PC-9 (cell line): ENCODE measurements around the gene PDE3A.

Source experiments
- CTCF ChIP-seq: fragments of 200-600 bp; sonication (generic); conservative IDR thresholded peaks from 2 replicates; pipeline ENCODE4 v1.6.1; 2017; ENCODE audit warnings: mixed run types, antibody characterized with exemption, mild to moderate bottlenecking, moderate library complexity
- EZH2 ChIP-seq: fragments of 200-600 bp; sonication (generic); IDR thresholded peaks from 2 replicates; pipeline ENCODE4 v1.8.0; 2017; ENCODE audit warnings: antibody characterized with exemption, low read depth

- no peak for TF ChIP-seq CTCF
- no peak for TF ChIP-seq EZH2
Observed at GRCh38 chr12:20451761-20452160, 83.4 kb downstream of the PDE3A start.
